Glutamatergic neuron (in vitro differentiated cells): ENCODE data around the gene HOXB4. TPM values are rescaled to one million over a fixed set of nuclear protein-coding genes. Genes with fewer than 3 reads are reported as not detected.
A peak's percentile ranks its signal among the peaks of the same experiment; 100 is the strongest.

Experiments used
- DNase-seq: peaks from one replicate; pipeline ENCODE4 v3.0.0; 2022
- H3K27ac Mint-ChIP-seq: one replicate; pipeline ENCODE4 v1.8.0; 2020; ENCODE audit warnings: mild to moderate bottlenecking, mixed read lengths, inconsistent platforms; ENCODE audit not compliant: unreplicated experiment
- H3K27me3 Mint-ChIP-seq: one replicate; pipeline ENCODE4 v1.8.0; 2020; ENCODE audit warnings: mild to moderate bottlenecking, moderate library complexity, mixed read lengths, inconsistent platforms; ENCODE audit not compliant: unreplicated experiment
- H3K36me3 Mint-ChIP-seq: one replicate; pipeline ENCODE4 v1.8.0; 2020; ENCODE audit warnings: mild to moderate bottlenecking, mixed read lengths, inconsistent platforms; ENCODE audit not compliant: unreplicated experiment
- H3K4me1 Mint-ChIP-seq: one replicate; pipeline ENCODE4 v1.8.0; 2020; ENCODE audit warnings: mild to moderate bottlenecking, low read depth, mixed read lengths, inconsistent platforms; ENCODE audit not compliant: unreplicated experiment
- H3K4me3 Mint-ChIP-seq: one replicate; pipeline ENCODE4 v1.8.0; 2020; ENCODE audit warnings: mild to moderate bottlenecking, mixed read lengths, inconsistent platforms; ENCODE audit not compliant: unreplicated experiment
- H3K9me3 Mint-ChIP-seq: one replicate; pipeline ENCODE4 v1.8.0; 2020; ENCODE audit warnings: mild to moderate bottlenecking, moderate library complexity, mixed read lengths, inconsistent platforms; ENCODE audit not compliant: unreplicated experiment
- CTCF ChIP-seq: fragments of 200-600 bp; sonication (generic); IDR thresholded peaks from one replicate; pipeline ENCODE4 v1.5.0; 2021; ENCODE audit not compliant: partially characterized antibody, unreplicated experiment
- total RNA-seq: library from RNA; stranded (reverse); fragmentation: NEBNext Ultra II Directional; extraction: Animal tissue kit (Norgen Biotek cat#: 25700); gene quantifications from one replicate; pipeline ENCODE4 v1.2.1, GENCODE V29; 2021; ENCODE audit not compliant: unreplicated experiment

The HOXB4 gene
- total RNA-seq, 1 donor from 2014 or later: not detected

- Mint-ChIP-seq H3K4me3 (peak within 1 kb of the TSS; percentile 93), H3K4me1 (peaks cover 14% of the 10 kb centered on the region), H3K9me3 (peaks cover 20% of the 10 kb centered on the region), H3K27me3 (peaks cover 45% of the 10 kb centered on the region), H3K36me3 (no peaks in the 10 kb centered on the region), H3K27ac (peak within 1 kb of the TSS; percentile 82)
- peak; percentile 46 for DNase-seq
- no peak for TF ChIP-seq CTCF
These were observed 33.2 kb downstream of the HOXB4 start, which contains the start of gene HOXB2 for GRCh38 chr17:48545022-48545375. Gene HOXB2 (minus strand): TSS chr17:48545109. CDS start chr17:48544911, 198 bp downstream.

GRCh38 chr17:48544349-48545021 is 33.7 kb downstream of the HOXB4 start:
- peaks cover 12% of the 10 kb centered on the region for H3K4me1 Mint-ChIP-seq
- TF ChIP-seq CTCF: no peak
- H3K36me3 Mint-ChIP-seq: no peaks in the 10 kb centered on the region
- peaks cover 42% of the 10 kb centered on the region for H3K27me3 Mint-ChIP-seq
- peak overlapping the region; percentile 93 for H3K4me3 Mint-ChIP-seq
- peak; percentile 56 for DNase-seq
- H3K9me3 Mint-ChIP-seq: peaks cover 20% of the 10 kb centered on the region
- H3K27ac Mint-ChIP-seq: peak overlapping the region; percentile 72

GRCh38 chr17:48543854-48544348 is 34.2 kb downstream of the HOXB4 start:
- H3K36me3 Mint-ChIP-seq: no peaks in the 10 kb centered on the region
- peaks cover 42% of the 10 kb centered on the region for H3K27me3 Mint-ChIP-seq
- H3K4me1 Mint-ChIP-seq: peaks cover 12% of the 10 kb centered on the region
- H3K4me3 Mint-ChIP-seq: peak overlapping the region; percentile 93
- TF ChIP-seq CTCF: no peak
- H3K9me3 Mint-ChIP-seq: peaks cover 18% of the 10 kb centered on the region
- H3K27ac Mint-ChIP-seq: peak overlapping the region; percentile 82
- DNase-seq: no peak

- Mint-ChIP-seq H3K27ac (peak overlapping the region; percentile 75), H3K27me3 (peaks cover 42% of the 10 kb centered on the region), H3K9me3 (peaks cover 17% of the 10 kb centered on the region), H3K4me1 (peaks cover 12% of the 10 kb centered on the region), H3K4me3 (peak overlapping the region; percentile 88), H3K36me3 (no peaks in the 10 kb centered on the region)
- peak; percentile 75 for DNase-seq
- peak; percentile 16 for TF ChIP-seq CTCF
These were observed 34.9 kb downstream of the HOXB4 start for GRCh38 chr17:48543107-48543853.
